DMS53 (cell line): ENCODE measurements around the gene DSN1.
A peak's percentile ranks its signal among the peaks of the same experiment; 100 is the strongest.

Experiments
- DNase-seq: peaks from one replicate; lab custom pipeline; 2025; lab: John Stamatoyannopoulos, UW

Gene DSN1

DNA sequence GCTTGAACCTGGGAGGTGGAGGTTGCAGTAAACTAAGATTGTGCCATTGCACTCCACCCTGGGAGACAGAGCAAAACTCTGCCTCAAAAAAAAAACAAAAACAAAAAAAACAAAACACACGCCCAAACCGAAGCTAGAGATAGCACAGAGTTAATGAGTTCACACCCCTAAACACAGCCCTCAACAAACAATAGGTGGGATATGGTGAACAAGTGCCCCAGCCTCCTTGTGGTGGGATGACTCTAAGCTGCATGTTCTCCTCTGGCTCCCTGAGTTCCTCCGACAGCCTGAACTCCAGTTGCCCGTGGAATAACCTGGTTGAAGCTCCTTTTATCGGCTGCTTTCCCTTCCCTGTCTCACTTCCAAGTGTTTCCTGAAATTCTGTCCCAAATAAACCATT lies 22.1 kb upstream of the DSN1 start:
- DNase-seq = no peak

- DNase-seq = no peak
Observed at GRCh38 chr20:36794116-36794474, 20.5 kb upstream of the DSN1 start.

DNA sequence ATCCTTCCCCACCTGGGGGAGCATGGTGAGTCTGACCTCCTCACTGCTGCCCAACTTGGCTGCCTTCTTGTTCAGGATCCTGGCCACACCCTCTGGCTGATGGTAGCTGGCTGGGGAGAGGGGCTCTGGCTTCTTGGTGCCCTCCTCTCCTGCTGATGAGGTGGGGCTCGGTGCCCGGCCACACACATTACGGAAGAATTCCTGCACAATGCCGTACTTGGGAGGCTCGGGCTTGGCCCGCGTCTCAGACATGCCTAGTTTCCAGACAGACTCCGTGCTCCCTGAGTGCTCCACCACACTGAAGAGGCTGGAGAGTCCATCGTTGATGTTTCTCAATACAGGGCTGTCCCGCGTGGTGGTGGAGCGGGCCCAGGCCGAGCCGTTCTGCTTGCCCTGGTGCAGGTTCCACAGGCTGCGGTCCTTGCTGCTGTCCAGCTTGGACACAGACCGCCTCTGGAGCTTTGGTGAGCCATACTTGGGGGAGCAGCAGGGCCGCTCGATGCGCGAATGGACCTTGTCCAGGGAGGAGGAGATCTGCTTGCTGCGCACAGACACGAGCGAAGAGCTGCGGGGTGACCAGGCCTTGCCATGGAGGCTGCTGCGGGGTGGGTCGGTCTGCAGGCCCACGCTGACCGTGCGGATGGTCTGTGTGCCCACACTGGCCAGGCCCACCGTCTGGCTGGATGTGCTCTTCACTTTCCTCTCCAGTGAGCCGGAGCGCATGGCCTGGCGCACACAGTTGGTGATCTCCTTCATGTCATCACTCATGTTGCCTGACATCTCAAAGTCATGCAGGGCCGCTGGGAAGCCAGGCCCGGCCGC lies 19.9 kb upstream of the DSN1 start:
- no peak for DNase-seq

DNA sequence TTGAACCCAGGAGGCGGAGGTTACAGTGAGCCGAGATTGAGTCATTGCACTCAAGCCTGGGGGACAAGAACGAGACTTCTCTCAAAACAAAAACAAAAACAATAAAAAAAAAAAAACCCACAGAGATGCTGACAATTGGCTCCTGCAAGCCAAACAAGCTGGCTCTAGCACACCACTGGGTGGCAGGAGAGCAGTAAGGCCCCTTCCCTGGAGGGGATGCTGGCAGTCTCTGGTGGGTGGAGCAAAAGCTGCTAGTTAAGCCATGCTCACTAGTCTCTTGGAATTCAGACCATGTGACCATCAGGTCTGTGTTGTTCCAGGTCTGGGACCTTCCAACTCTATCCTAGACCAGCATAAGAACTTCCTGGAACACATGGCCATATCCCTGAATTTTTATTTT lies 18.9 kb upstream of the DSN1 start:
- DNase-seq = peak; percentile 66

DNA sequence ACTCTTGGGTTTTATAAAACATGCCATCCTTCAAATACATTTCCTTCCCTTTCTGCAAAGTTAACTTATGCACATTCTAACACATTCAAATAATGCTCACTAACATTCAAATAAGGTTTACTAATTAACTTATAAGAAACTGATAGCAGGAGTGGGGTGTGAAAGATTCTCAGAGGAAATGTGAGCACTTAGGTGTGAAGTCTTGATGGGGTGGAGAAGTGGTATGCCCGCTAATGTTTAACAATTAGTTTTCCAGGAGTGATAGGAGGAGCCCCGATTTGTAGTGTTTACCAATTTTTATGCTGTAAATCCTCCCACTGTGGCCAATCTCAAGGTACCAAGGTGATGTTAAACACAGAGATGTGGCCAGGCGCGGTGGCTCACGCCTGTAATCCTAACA lies 18.3 kb upstream of the DSN1 start:
- DNase-seq = no peak

DNA sequence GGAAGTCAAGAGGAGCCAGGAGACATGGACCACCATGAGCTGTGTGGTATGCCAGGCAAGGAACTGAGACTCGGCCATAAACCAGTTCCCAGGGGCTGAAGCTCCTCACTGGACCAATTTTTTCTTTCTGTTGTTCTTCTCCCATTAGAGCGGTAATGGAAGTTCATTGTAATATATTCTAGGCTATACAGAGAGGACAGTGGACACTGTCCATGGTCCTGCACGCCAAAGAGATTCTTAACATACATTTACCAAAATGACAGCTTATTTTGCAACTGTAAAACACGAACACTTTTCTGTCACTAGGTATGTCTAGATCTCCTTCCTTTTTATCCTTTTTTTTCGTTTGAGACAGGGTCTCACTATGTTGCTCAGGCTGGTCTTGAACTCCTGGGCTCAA lies 13.1 kb upstream of the DSN1 start:
- no peak for DNase-seq

DNA sequence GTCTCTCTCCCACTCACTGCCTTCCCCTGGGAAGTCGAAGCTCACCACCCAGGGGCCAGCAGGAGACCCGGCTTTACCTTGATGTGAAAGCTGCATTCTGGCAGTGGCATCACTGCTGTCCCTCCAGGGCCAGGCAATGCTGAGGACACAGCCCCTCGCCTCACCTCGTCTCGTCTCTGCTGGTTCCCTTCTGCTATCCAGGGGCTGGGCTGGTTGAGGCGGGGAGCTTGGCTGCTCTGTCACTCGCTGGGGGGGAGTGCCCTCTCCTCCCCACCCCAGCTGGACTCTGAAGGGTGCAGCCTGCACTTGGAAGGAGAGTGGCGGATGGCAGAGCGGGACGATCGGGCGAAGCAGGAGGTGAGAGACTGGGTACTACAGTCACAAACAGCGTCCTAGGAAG lies 12.7 kb upstream of the DSN1 start:
- DNase-seq = no peak

- no peak for DNase-seq
Observed at GRCh38 chr20:36785308-36785707, 11.7 kb upstream of the DSN1 start.

DNA sequence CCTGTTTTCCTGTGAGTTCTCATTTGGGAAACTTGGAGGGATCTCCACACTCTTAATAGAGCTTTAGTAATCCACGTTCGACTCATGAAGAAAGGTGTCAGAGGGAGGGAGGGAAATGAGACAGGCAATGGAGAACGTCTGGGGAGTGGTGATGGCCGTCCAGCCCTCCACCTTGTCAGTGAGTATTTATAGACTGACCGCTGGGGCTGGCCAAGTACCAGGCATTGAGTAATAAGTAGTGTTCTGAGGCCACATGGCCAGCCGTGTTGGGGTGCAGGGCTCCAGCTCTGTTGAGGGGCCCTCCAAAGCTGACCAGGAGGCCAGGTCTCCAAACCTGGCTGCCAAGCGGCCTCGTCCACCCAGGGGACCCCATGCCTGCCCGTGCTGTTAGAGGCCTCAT lies 11.3 kb upstream of the DSN1 start:
- no peak for DNase-seq

DNA sequence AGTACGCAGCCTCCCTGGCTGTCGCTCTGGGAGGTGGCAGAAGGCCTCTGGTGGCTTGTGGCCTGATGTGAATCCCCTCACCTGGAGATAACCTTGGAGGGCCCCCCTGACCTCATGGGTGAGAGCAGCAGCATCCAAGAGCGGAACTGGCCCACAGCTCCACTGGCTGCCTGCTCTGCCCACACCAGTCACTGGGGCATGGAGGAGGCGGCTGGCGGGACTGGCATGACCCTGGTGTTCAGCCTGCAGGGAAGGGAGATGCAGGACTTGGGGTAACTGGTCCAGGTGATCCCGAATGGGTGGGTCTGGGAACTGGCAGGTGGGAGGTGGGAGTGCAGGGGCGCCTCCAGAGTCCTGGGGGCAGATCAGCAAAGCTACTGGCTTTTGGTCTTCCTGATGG lies 10.6 kb upstream of the DSN1 start:
- DNase-seq = no peak

DNA sequence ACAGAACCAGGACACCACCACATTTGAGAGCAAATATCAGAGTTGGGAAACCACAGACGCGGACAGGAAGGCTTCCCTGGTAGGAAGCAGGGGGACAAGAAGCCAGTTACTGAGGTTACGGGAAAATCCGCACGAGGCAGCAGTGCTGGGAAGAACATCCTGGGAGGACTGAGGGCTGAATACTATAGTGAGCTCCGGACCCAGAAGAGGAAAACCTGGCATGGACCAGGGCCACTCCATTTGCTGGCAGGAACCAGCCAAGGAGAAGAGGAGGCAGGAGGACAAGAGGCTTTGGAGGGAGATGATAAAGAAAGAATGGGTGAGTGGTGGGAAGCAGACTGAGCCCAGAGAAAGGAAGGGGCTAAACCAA lies 6.1 kb upstream of the DSN1 start:
- no peak for DNase-seq

- DNase-seq = no peak
Observed at GRCh38 chr20:36778831-36779655, 5.5 kb upstream of the DSN1 start.

DNA sequence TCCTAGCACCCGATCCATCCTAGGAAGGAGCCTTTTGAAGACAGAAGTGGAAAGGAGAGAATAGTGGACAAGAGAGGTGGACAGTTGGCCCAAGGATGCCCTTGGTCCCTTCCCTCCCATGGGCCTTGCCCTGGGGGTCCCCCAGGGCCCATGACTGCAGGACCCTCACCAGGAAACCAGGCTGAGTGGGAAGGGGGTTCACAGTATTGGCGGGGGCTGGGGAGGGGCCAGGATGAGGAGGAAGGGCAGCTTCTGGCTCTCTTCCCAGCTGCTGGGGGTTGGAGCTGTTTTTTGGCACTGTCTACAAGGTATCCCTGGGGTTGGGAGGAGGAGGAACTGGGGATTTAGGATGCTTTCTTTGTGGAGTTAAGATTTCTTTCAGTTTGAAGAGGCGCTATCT lies 4.0 kb upstream of the DSN1 start:
- no peak for DNase-seq

GRCh38 chr20:36777167-36777566 lies 3.6 kb upstream of the DSN1 start:
- DNase-seq = no peak

GRCh38 chr20:36775826-36776225 lies 2.3 kb upstream of the DSN1 start:
- DNase-seq = no peak

GRCh38 chr20:36775196-36775595 lies 1.6 kb upstream of the DSN1 start:
- no peak for DNase-seq

GRCh38 chr20:36773107-36773596 lies 411 bp downstream of the DSN1 start:
- peak; percentile 44 for DNase-seq

- DNase-seq = no peak
Observed at GRCh38 chr20:36770680-36771079, 2.9 kb downstream of the DSN1 start.

GRCh38 chr20:36768768-36769430 lies 4.7 kb downstream of the DSN1 start:
- no peak for DNase-seq

DNA sequence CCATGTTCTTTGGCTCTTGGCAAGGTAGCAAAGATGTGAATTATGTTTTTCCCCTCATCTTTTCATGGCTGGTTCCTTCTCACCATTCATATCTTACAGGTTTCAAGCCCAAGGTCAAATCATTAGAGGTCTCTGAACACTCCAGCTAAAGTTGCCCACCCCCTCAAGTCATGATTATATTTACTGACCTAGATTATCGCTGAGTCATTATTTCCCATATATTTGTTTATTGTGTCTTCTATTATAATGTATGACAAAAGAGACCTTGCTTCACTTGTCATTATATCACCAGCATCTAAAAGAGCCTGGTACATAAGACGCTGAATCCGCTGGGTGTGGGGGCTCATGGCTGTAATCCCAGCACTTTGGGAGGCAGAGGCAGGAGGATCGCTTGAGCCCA lies 12.4 kb downstream of the DSN1 start:
- no peak for DNase-seq

DNA sequence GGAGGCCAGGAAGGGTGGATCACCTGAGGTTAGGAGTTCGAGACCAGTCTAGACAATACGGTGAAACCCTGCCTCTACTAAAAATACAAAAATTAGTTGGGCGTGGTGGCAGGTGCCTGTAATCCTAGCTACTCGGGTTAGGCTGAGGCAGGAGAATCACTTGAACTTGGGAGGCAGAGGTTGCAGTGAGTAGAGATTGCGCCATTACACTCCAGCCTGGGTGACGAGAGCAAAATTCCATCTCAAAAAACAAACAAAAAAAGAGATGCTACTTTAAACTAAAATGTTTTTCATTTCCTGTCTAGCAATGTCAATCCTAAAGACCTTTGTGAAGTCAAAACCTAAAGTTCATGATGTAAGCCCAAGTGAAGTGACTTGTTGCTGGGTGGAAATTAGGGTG lies 12.9 kb downstream of the DSN1 start:
- DNase-seq = no peak

DNA sequence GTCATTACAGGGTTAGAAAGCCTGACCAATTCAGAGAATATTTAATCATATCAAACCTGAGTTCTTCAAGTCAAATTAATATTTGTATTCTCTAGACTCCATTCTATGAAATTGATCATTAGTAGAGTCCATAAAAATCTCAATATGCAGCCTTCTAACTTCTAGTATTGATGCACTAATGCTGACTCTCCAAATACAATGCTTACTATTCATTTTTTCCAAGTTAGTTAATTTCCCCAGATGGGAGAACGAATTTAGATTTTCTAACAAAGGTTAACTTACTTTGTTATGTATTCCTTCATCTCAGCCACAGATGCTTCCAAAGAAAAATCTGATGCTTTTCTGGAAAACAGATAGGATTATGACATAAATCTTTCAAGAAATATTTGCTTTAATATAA lies 15.3 kb downstream of the DSN1 start:
- DNase-seq = no peak

DNA sequence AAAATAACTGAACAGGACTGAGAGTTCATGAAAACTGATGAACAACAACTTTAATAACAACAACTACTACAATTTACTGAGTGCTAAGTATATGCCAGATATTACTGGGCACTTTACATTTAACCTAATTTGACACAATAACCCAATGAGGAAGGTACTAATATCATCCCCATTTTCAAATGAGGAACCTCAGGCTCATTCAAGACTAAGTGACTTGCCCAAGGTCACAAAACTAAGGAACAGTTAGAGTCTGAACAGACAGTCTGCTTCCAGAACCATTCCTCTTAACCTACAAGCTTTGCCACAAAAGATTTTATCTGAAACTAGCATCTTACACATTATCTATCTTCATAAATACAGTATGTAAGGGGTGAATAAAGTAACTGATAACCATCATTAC lies 17.1 kb downstream of the DSN1 start:
- DNase-seq = no peak
